K562 (cell line): ENCODE data around the gene CLSTN2.

Experiments used
- ARID1B ChIP-seq: fragments of 450-650 bp; IDR thresholded peaks from 2 replicates; pipeline ENCODE4 v1.6.1; 2016; ENCODE audit warnings: antibody characterized with exemption, mild to moderate bottlenecking, inconsistent platforms
- ELK1 ChIP-seq: sonication (generic); formaldehyde crosslinking; IDR thresholded peaks from 2 replicates; pipeline ENCODE4 v1.8.1; 2022; ENCODE audit warnings: missing genetic modification reagents
- POLR3G ChIP-seq: IDR thresholded peaks from 2 replicates; pipeline ENCODE4 v1.6.1; 2011; ENCODE audit not compliant: insufficient read length, insufficient replicate concordance; ENCODE audit errors: extremely low read depth
- ZSCAN29 ChIP-seq: fragments of 450-650 bp; IDR thresholded peaks from 2 replicates; pipeline ENCODE4 v1.6.1; 2017
- TF ChIP-seq, protein P1 (sequence below): fragments of 450-650 bp; IDR thresholded peaks from 2 replicates; pipeline ENCODE4 v1.6.1; 2016

DNA sequence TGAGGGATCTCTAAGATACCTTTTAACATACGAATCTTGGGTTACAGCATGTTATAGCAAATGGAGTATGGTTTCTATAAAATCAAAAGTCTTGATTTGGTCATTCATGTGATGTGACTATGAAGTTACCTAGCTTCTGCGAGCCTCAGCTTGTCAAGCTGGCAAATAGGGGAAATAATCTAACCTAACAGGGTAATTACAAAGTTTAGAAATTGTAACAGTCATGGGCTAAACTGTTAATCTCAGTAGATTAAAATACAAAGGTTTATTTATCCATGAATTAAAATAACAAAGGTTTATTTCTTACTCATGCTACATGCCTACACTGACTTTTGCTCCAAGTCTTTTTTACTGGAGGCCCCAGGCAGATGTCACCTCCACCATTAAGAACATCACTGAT lies 359.1 kb downstream of the CLSTN2 start:
- no peak for TF ChIP-seq POLR3G
- no peak for TF ChIP-seq ELK1 (CRISPR knock-in tag)
- TF ChIP-seq, protein P1, sequence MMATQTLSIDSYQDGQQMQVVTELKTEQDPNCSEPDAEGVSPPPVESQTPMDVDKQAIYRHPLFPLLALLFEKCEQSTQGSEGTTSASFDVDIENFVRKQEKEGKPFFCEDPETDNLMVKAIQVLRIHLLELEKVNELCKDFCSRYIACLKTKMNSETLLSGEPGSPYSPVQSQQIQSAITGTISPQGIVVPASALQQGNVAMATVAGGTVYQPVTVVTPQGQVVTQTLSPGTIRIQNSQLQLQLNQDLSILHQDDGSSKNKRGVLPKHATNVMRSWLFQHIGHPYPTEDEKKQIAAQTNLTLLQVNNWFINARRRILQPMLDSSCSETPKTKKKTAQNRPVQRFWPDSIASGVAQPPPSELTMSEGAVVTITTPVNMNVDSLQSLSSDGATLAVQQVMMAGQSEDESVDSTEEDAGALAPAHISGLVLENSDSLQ: no peak
- TF ChIP-seq ZSCAN29: no peak
- TF ChIP-seq ARID1B: no peak
